HepG2 (cell line): ENCODE measurements around the gene SPDYE11. TPM values are rescaled to one million over a fixed set of nuclear protein-coding genes. Genes with fewer than 3 reads are reported as not detected.

Source experiments
- CREB1 ChIP-seq, 2 experiments: fragments of 450-650 bp in 1 of 2; IDR thresholded peaks; 2 replicates each; pipeline ENCODE4 v1.6.1; 2016 to 2017; ENCODE audit warnings: control low read depth in 1 of 2, mild to moderate bottlenecking in 1 of 2, missing compliant biosample characterization in 1 of 2, missing genetic modification characterization in 1 of 2
- GATA4 ChIP-seq: sonication (generic); IDR thresholded peaks from 2 replicates; pipeline ENCODE4 v1.6.1; 2016; ENCODE audit warnings: antibody characterized with exemption, low read depth, borderline replicate concordance
- GATAD1 ChIP-seq: IDR thresholded peaks from 2 replicates; pipeline ENCODE4 v1.6.1; 2016; ENCODE audit warnings: missing genetic modification reagents, missing compliant biosample characterization
- HES4 ChIP-seq: sonication (generic); formaldehyde crosslinking; IDR thresholded peaks from 2 replicates; pipeline ENCODE4 v1.9.0; 2021; ENCODE audit warnings: mild to moderate bottlenecking, missing genetic modification reagents, borderline replicate concordance
- HOXA3 ChIP-seq: sonication (generic); formaldehyde crosslinking; IDR thresholded peaks from 2 replicates; pipeline ENCODE4 v1.5.0; 2020; ENCODE audit warnings: missing genetic modification reagents
- ISL2 ChIP-seq: sonication (generic); formaldehyde crosslinking; IDR thresholded peaks from 2 replicates; pipeline ENCODE4 v1.5.0; 2020; ENCODE audit warnings: missing genetic modification reagents
- KMT2A ChIP-seq: sonication (generic); formaldehyde crosslinking; IDR thresholded peaks from 2 replicates; pipeline ENCODE4 v1.4.0; 2020; ENCODE audit warnings: missing genetic modification reagents
- KMT2B ChIP-seq: IDR thresholded peaks from 2 replicates; pipeline ENCODE4 v1.6.1; 2016; ENCODE audit warnings: missing genetic modification reagents, missing compliant biosample characterization
- NR2F1 ChIP-seq, 2 experiments: fragments of 450-650 bp in 1 of 2; formaldehyde crosslinking in 1 of 2; IDR thresholded peaks; 2 replicates each; pipeline versions ENCODE4 v1.5.0 to v1.6.1; 2016 to 2020; ENCODE audit warnings: mild to moderate bottlenecking in 1 of 2, missing compliant biosample characterization in 1 of 2, missing genetic modification reagents in 1 of 2, moderate library complexity in 1 of 2
- RBFOX2 ChIP-seq: fragments of 200-400 bp; formaldehyde crosslinking; IDR thresholded peaks from 2 replicates; pipeline ENCODE4 v1.6.1; 2017; ENCODE audit warnings: low read depth, mild to moderate bottlenecking, low read length
- RFXAP ChIP-seq: sonication (generic); formaldehyde crosslinking; IDR thresholded peaks from 2 replicates; pipeline ENCODE4 v1.4.0; 2020; ENCODE audit warnings: missing genetic modification reagents, borderline replicate concordance
- RXRA ChIP-seq: sonication (generic); formaldehyde crosslinking; IDR thresholded peaks from 2 replicates; pipeline ENCODE4 v1.5.1; 2020; ENCODE audit warnings: missing genetic modification reagents
- SIN3A ChIP-seq: IDR thresholded peaks from 2 replicates; pipeline ENCODE4 v1.6.1; 2011; ENCODE audit warnings: low read depth, mild to moderate bottlenecking, control low read depth, low read length, borderline replicate concordance
- SP2 ChIP-seq: sonication (generic); formaldehyde crosslinking; IDR thresholded peaks from 2 replicates; pipeline ENCODE4 v1.5.1; 2020; ENCODE audit warnings: mild to moderate bottlenecking, missing genetic modification reagents
- SP5 ChIP-seq: IDR thresholded peaks from 2 replicates; pipeline ENCODE4 v1.6.1; 2016; ENCODE audit warnings: low read depth, borderline replicate concordance
- ZBTB25 ChIP-seq: IDR thresholded peaks from 2 replicates; pipeline ENCODE4 v1.6.1; 2018; ENCODE audit warnings: missing genetic modification reagents
- ZBTB7A ChIP-seq: sonication (generic); formaldehyde crosslinking; IDR thresholded peaks from 2 replicates; pipeline ENCODE4 v1.8.0; 2022; ENCODE audit warnings: mild to moderate bottlenecking, missing genetic modification reagents
- ZFP1 ChIP-seq: IDR thresholded peaks from 2 replicates; pipeline ENCODE4 v1.6.1; 2016
- ZNF766 ChIP-seq: sonication (generic); formaldehyde crosslinking; IDR thresholded peaks from 2 replicates; pipeline ENCODE4 v1.5.0; 2020; ENCODE audit warnings: missing genetic modification reagents, borderline replicate concordance
- ZSCAN21 ChIP-seq: sonication (generic); formaldehyde crosslinking; IDR thresholded peaks from 2 replicates; pipeline ENCODE4 v1.8.0; 2022; ENCODE audit warnings: mild to moderate bottlenecking, missing genetic modification reagents, moderate library complexity, borderline replicate concordance
- polyA plus RNA-seq, 8 experiments: library from polyadenylated mRNA; depleted of rRNA in 3 of 8; stranded (reverse) in 7 of 8; unstranded in 1 of 8; fragments of >200 nt; fragmentation: Illumina TruSeq in 4 of 8; extraction: Trizol in 4 of 8; gene quantifications; 2 replicates each; pipeline versions ENCODE4 v1.2.1 to v1.2.3, GENCODE V29; 2011 to 2016; ENCODE audit warnings: low read depth in 4 of 8, missing spikeins in 1 of 8, mixed read lengths in 1 of 8; ENCODE audit not compliant: insufficient read depth in 1 of 8
- total RNA-seq, 5 experiments: library from RNA; depleted of rRNA; stranded (reverse); fragments of >200 nt; fragmentation: Illumina TruSeq; extraction: Trizol; gene quantifications; 2 replicates each; pipeline ENCODE4 v1.2.3, GENCODE V29; 2016; ENCODE audit warnings: low read depth in 1 of 5
- TF ChIP-seq, protein P1 (sequence below): sonication (generic); formaldehyde crosslinking; IDR thresholded peaks from 2 replicates; pipeline ENCODE4 v1.4.0; 2020; ENCODE audit warnings: missing genetic modification reagents, mild to moderate bottlenecking, borderline replicate concordance
- TF ChIP-seq, protein P2 (sequence below): sonication (generic); formaldehyde crosslinking; IDR thresholded peaks from 2 replicates; pipeline ENCODE4 v1.8.0; 2022; ENCODE audit warnings: missing genetic modification reagents, mild to moderate bottlenecking, inconsistent platforms, borderline replicate concordance

Gene SPDYE11
- total and polyA plus RNA-seq, 2 of the 13 experiments (the other 11 are each of a cell fraction or from before 2014, with no cell fraction given), result not detected

DNA sequence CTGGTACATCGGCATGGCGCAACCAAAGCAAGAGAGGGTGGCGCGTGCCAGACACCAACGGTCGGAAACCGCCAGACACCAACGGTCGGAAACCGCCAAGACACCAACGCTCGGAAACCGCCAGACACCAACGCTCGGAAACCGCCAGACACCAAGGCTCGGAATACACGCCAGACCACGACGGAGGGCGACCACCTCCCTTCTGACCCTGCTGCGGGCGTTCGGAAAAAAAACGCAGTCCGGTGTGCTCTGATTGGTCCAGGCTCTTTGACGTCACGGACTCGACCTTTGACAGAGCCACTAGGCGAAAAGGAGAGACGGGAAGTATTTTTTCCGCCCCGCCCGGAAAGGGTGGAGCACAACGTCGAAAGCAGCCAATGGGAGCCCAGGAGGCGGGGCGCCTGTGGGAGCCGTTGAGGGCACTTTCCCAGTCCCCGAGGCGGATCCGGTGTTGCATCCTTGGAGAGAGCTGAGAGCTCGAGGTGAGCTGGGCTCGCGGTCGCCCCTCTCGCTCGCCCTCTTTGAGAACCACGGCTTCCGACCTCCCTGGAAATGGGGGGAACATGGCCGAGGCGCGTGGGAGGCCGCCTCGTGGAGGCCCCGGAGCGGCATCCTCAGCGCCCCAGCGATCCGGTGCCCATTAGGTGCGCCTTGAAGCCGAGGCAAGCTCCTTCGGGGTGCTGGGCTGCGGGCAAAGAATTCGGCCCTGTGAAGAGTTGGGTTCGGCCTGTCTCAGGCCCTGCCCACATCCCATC lies 51.8 kb downstream of the SPDYE11 start (continued):
- 0 out of 2 replicates have a peak, but pooled peaks have one; percentile 36 for TF ChIP-seq RXRA (CRISPR knock-in tag)
- peak; percentile 96 for TF ChIP-seq CREB1 (IDR thresholded peaks at IDR 0.05)
- peak; percentile 82 for TF ChIP-seq CREB1 (CRISPR knock-in tag; IDR thresholded peaks at IDR 0.05)
- peak; percentile 78; the same call in 1 of the 2 replicates for TF ChIP-seq GATA4
- peak; percentile 67; the same call in 1 of the 2 replicates for TF ChIP-seq HOXA3
- peak; percentile 57; the same call in 1 of the 2 replicates for TF ChIP-seq ZSCAN21 (CRISPR knock-in tag)
- TF ChIP-seq SP5, result peak; percentile 59; the same call in 1 of the 2 replicates
- peak; percentile 77; the same call in 1 of the 2 replicates for TF ChIP-seq SIN3A
- 0 out of 2 replicates have a peak, but pooled peaks have one; percentile 33 for TF ChIP-seq ZFP1 (CRISPR knock-in tag)
- TF ChIP-seq ISL2, result 0 out of 2 replicates have a peak, but pooled peaks have one; percentile 24
- 0 out of 2 replicates have a peak, but pooled peaks have one; percentile 52 for TF ChIP-seq ZBTB7A
- peak; percentile 82 for TF ChIP-seq RFXAP (CRISPR knock-in tag)
- 0 out of 2 replicates have a peak, but pooled peaks have one; percentile 54 for TF ChIP-seq ZBTB25 (CRISPR knock-in tag)
- peak in 1 of 2 experiments; percentile 50; a peak in 2 of 4 replicates for TF ChIP-seq NR2F1 (CRISPR knock-in tag; IDR thresholded peaks at IDR 0.05)
- TF ChIP-seq GATAD1 (CRISPR knock-in tag), result peak; percentile 78
- TF ChIP-seq SP2 (CRISPR knock-in tag), result peak; percentile 81
- TF ChIP-seq, protein P1, sequence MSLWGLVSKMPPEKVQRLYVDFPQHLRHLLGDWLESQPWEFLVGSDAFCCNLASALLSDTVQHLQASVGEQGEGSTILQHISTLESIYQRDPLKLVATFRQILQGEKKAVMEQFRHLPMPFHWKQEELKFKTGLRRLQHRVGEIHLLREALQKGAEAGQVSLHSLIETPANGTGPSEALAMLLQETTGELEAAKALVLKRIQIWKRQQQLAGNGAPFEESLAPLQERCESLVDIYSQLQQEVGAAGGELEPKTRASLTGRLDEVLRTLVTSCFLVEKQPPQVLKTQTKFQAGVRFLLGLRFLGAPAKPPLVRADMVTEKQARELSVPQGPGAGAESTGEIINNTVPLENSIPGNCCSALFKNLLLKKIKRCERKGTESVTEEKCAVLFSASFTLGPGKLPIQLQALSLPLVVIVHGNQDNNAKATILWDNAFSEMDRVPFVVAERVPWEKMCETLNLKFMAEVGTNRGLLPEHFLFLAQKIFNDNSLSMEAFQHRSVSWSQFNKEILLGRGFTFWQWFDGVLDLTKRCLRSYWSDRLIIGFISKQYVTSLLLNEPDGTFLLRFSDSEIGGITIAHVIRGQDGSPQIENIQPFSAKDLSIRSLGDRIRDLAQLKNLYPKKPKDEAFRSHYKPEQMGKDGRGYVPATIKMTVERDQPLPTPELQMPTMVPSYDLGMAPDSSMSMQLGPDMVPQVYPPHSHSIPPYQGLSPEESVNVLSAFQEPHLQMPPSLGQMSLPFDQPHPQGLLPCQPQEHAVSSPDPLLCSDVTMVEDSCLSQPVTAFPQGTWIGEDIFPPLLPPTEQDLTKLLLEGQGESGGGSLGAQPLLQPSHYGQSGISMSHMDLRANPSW (CRISPR knock-in tag), result 0 out of 2 replicates have a peak, but pooled peaks have one; percentile 34
- TF ChIP-seq KMT2A, result peak; percentile 72
- TF ChIP-seq KMT2B (CRISPR knock-in tag), result peak; percentile 68; the same call in 1 of the 2 replicates
- 0 out of 2 replicates have a peak, but pooled peaks have one; percentile 27 for TF ChIP-seq HES4
- 0 out of 2 replicates have a peak, but pooled peaks have one; percentile 50 for TF ChIP-seq ZNF766 (CRISPR knock-in tag)
- TF ChIP-seq RBFOX2, result peak; percentile 54
- TF ChIP-seq, protein P2, sequence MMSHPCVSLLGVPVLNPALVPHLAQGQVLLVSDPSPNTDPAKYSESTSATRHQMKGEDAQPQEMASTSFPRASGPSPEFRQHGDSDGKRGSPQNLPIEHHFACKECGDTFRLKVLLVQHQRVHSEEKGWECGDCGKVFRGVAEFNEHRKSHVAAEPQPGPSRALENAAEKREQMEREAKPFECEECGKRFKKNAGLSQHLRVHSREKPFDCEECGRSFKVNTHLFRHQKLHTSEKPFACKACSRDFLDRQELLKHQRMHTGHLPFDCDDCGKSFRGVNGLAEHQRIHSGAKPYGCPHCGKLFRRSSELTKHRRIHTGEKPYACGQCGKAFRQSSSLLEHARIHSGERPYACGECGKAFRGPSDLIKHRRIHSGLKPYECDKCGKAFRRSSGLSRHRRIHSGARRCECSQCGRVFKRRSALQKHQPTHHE (CRISPR knock-in tag), result 0 out of 2 replicates have a peak, but pooled peaks have one; percentile 48
